ENCODE results near the gene C10orf120. TPM values are rescaled to one million over a fixed set of nuclear protein-coding genes. Genes with fewer than 3 reads are reported as not detected.

Gene C10orf120
- total and polyA plus RNA-seq, 2 experiments from 2014 or later, result not detected

- TF ChIP-seq, protein P1, sequence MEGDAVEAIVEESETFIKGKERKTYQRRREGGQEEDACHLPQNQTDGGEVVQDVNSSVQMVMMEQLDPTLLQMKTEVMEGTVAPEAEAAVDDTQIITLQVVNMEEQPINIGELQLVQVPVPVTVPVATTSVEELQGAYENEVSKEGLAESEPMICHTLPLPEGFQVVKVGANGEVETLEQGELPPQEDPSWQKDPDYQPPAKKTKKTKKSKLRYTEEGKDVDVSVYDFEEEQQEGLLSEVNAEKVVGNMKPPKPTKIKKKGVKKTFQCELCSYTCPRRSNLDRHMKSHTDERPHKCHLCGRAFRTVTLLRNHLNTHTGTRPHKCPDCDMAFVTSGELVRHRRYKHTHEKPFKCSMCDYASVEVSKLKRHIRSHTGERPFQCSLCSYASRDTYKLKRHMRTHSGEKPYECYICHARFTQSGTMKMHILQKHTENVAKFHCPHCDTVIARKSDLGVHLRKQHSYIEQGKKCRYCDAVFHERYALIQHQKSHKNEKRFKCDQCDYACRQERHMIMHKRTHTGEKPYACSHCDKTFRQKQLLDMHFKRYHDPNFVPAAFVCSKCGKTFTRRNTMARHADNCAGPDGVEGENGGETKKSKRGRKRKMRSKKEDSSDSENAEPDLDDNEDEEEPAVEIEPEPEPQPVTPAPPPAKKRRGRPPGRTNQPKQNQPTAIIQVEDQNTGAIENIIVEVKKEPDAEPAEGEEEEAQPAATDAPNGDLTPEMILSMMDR (IDR thresholded peaks at IDR 0.05; ENCODE audit: low read depth, low read length), result no peak
- Histone ChIP-seq H3K4me3 (no peak overlapping the region), H3K27me3 (no peaks in the 10 kb centered on the region)
Observed at GRCh38 chr10:122706467-122706866, 6.8 kb upstream of the C10orf120 start.

GRCh38 chr10:122703483-122704448 lies 4.1 kb upstream of the C10orf120 start:
- TF ChIP-seq, protein P1 (IDR thresholded peaks at IDR 0.05; ENCODE audit: low read depth, low read length), result peak; percentile 96
- no peak overlapping the region for H3K4me3 ChIP-seq
- H3K27me3 ChIP-seq, result no peaks in the 10 kb centered on the region
- no peaks in the 10 kb centered on the region for H3K4me1 ChIP-seq (ENCODE audit: low read depth)
- no peaks in the 10 kb centered on the region for H3K36me3 ChIP-seq
- DNase-seq (ENCODE audit: low read depth in 1 of 2, low spot score in 1 of 2), result peak; percentile 74 to 81
- no peak overlapping the region for H3K27ac ChIP-seq
- no peaks in the 10 kb centered on the region for H3K9me3 ChIP-seq (ENCODE audit: low read depth)

More at GRCh38 chr10:122706467-122706866, 6.8 kb upstream of the C10orf120 start:
- no peak for DNase-seq (ENCODE audit: low read depth in 1 of 2, low spot score in 1 of 2)
- no peaks in the 10 kb centered on the region for H3K36me3 ChIP-seq
- H3K9me3 ChIP-seq (ENCODE audit: low read depth), result no peaks in the 10 kb centered on the region
- no peak overlapping the region for H3K27ac ChIP-seq
- H3K4me1 ChIP-seq (ENCODE audit: low read depth), result no peaks in the 10 kb centered on the region

DNA sequence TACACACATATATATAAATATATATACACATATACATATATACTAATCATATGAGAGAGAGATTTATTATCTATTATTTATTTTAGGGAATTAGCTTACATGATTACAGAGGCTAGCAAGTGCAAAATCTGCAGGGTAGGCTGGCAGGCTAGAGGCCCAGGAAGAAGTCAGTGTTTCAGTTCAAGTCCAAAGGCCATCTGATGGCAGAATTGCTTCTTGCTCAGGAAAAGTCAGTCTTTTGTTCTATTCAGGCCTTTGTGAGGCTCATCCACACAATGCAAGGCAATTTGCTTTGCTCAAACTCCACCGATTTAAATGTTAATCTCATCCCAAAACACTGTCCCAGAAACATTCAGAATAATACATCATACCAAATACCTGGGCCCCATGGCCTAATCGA lies 2.6 kb upstream of the C10orf120 start:
- H3K27me3 ChIP-seq, result no peaks in the 10 kb centered on the region
- no peak overlapping the region for H3K27ac ChIP-seq
- H3K4me1 ChIP-seq (ENCODE audit: low read depth), result no peaks in the 10 kb centered on the region
- no peak for DNase-seq (ENCODE audit: low read depth in 1 of 2, low spot score in 1 of 2)
- no peaks in the 10 kb centered on the region for H3K36me3 ChIP-seq
- H3K4me3 ChIP-seq, result no peak overlapping the region
- no peaks in the 10 kb centered on the region for H3K9me3 ChIP-seq (ENCODE audit: low read depth)
- TF ChIP-seq, protein P1 (IDR thresholded peaks at IDR 0.05; ENCODE audit: low read depth, low read length), result no peak

- TF ChIP-seq, protein P1 (IDR thresholded peaks at IDR 0.05; ENCODE audit: low read depth, low read length), result no peak
- H3K27me3 ChIP-seq, result no peaks in the 10 kb centered on the region
- H3K36me3 ChIP-seq, result no peaks in the 10 kb centered on the region
- H3K4me1 ChIP-seq (ENCODE audit: low read depth), result no peaks in the 10 kb centered on the region
- H3K9me3 ChIP-seq (ENCODE audit: low read depth), result no peaks in the 10 kb centered on the region
- DNase-seq (ENCODE audit: low read depth in 1 of 2, low spot score in 1 of 2), result no peak
- no peak overlapping the region for H3K27ac ChIP-seq
- no peak overlapping the region for H3K4me3 ChIP-seq
Observed at GRCh38 chr10:122701652-122702051, 2.0 kb upstream of the C10orf120 start.

DNA sequence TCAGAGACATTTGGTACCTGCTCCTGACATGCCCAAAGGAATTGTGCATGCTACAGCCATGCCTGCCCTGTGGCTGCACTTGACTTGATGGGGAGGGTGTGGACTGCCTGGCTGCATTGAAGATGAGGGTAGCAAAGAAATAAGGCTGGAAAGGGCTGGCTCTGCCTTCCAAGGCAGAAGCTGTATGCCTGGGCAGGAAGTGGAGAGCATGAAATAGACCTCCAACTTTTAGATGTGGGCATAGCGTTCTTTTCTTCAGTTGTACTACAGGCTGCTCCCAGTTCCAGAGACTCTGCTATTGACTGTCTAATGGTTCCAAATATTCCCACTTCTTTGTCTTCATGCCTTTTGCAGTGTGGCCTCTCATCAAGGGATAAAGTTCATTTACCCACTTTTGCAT lies 3.0 kb downstream of the C10orf120 start:
- no peak for DNase-seq (ENCODE audit: low read depth in 1 of 2, low spot score in 1 of 2)
- Histone ChIP-seq H3K27ac (no peak overlapping the region), H3K4me1 (ENCODE audit: low read depth) (no peaks in the 10 kb centered on the region), H3K27me3 (no peaks in the 10 kb centered on the region), H3K4me3 (no peak overlapping the region), H3K9me3 (ENCODE audit: low read depth) (no peaks in the 10 kb centered on the region), H3K36me3 (no peaks in the 10 kb centered on the region)
- TF ChIP-seq, protein P1 (IDR thresholded peaks at IDR 0.05; ENCODE audit: low read depth, low read length), result no peak

All from cardiac muscle cell (in vitro differentiated cells and primary cell).